Activated T-cell treated with anti-CD3 and anti-CD28 coated beads for 24 hours (primary cell): Measurements from ENCODE around the gene SLC6A4.

ENCODE experiments used
- DNase-seq: peaks from one replicate; pipeline ENCODE4 v3.0.0-alpha.2; 2020; ENCODE audit warnings: low read depth

SLC6A4 gene

GRCh38 chr17:30235386-30236296, at the start of gene SLC6A4:
SLC6A4 (minus strand) TSS chr17:30235697; CDS start chr17:30221958, 13,739 bp downstream.
- no peak for DNase-seq

- no peak for DNase-seq
Measured at GRCh38 chr17:30279156-30279555, 43.7 kb upstream of the SLC6A4 start.

GRCh38 chr17:30278032-30278431, 42.5 kb upstream of the SLC6A4 start:
- no peak for DNase-seq

- DNase-seq = no peak
Measured at GRCh38 chr17:30275911-30276310, 40.4 kb upstream of the SLC6A4 start.

- no peak for DNase-seq
Measured at GRCh38 chr17:30274887-30275286, 39.4 kb upstream of the SLC6A4 start.

GRCh38 chr17:30273373-30273772, 37.9 kb upstream of the SLC6A4 start:
- no peak for DNase-seq

- DNase-seq = no peak
Measured at GRCh38 chr17:30271102-30271501, 35.6 kb upstream of the SLC6A4 start.

GRCh38 chr17:30267625-30268024, 32.1 kb upstream of the SLC6A4 start:
- no peak for DNase-seq

GRCh38 chr17:30263552-30264333, 28.2 kb upstream of the SLC6A4 start:
- no peak for DNase-seq

- DNase-seq = no peak
Measured at GRCh38 chr17:30256756-30257506, 21.4 kb upstream of the SLC6A4 start.

GRCh38 chr17:30254150-30254549, 18.7 kb upstream of the SLC6A4 start:
- DNase-seq = no peak

GRCh38 chr17:30253312-30253711, 17.8 kb upstream of the SLC6A4 start:
- DNase-seq = no peak

GRCh38 chr17:30251931-30252330, 16.4 kb upstream of the SLC6A4 start:
- DNase-seq = no peak

GRCh38 chr17:30249460-30249859, 14.0 kb upstream of the SLC6A4 start:
- no peak for DNase-seq

GRCh38 chr17:30248786-30249185, 13.3 kb upstream of the SLC6A4 start:
- no peak for DNase-seq

- DNase-seq = no peak
Measured at GRCh38 chr17:30246460-30246859, 11.0 kb upstream of the SLC6A4 start.

- no peak for DNase-seq
Measured at GRCh38 chr17:30244853-30245385, 9.4 kb upstream of the SLC6A4 start.

- DNase-seq = no peak
Measured at GRCh38 chr17:30243568-30243967, 8.1 kb upstream of the SLC6A4 start.

GRCh38 chr17:30243002-30243401, 7.5 kb upstream of the SLC6A4 start:
- DNase-seq = no peak

GRCh38 chr17:30241051-30241450, 5.6 kb upstream of the SLC6A4 start:
- DNase-seq = no peak

GRCh38 chr17:30240177-30240576, 4.7 kb upstream of the SLC6A4 start:
- no peak for DNase-seq

GRCh38 chr17:30239089-30239462, 3.6 kb upstream of the SLC6A4 start:
- no peak for DNase-seq
